Uterus (tissue), 4 donors: ENCODE data around the gene ZNF761. TPM values are rescaled to one million over a fixed set of nuclear protein-coding genes. Genes with fewer than 3 reads are reported as not detected.
"Not testable (repeated sequence)": the region's sequence is repeated elsewhere in the genome, so short reads cannot be mapped to it uniquely, and the experiment has no call there.

Experiments used
- DNase-seq, 2 donors: peaks; one replicate each; pipeline ENCODE4 v3.0.0-alpha.2; 2019 to 2020
- H3K27ac ChIP-seq, 2 donors: fragments of 200-600 bp; sonication (generic); 1 replicate in 1 of 2; 2 replicates in 1 of 2; pipeline ENCODE4 v1.5.1; 2016 to 2018
- H3K27me3 ChIP-seq, 2 donors: fragments of 200-600 bp; sonication (generic); one replicate each; pipeline ENCODE4 v1.5.1; 2018 to 2019; ENCODE audit warnings: control low read depth in 1 of 2
- H3K36me3 ChIP-seq, 2 donors: fragments of 200-600 bp; sonication (generic); one replicate each; pipeline ENCODE4 v1.5.1; 2019; ENCODE audit warnings: control low read depth in 1 of 2
- H3K4me1 ChIP-seq, 2 donors: fragments of 200-600 bp; sonication (generic); one replicate each; pipeline ENCODE4 v1.5.1; 2018 to 2019; ENCODE audit warnings: control low read depth in 1 of 2
- H3K4me3 ChIP-seq, 2 donors: fragments of 200-600 bp; sonication (generic); 1 replicate in 1 of 2; 2 replicates in 1 of 2; pipeline ENCODE4 v1.5.1; 2018 to 2019; ENCODE audit warnings: mild to moderate bottlenecking in 1 of 2
- H3K9me3 ChIP-seq, 2 donors: fragments of 200-600 bp; sonication (generic); one replicate each; pipeline ENCODE4 v1.5.1; 2019; ENCODE audit warnings: control low read depth in 1 of 2
- POLR2A ChIP-seq, 2 donors: fragments of 450-650 bp; IDR thresholded peaks; one replicate each; pipeline ENCODE4 v1.6.1; 2016; ENCODE audit warnings: antibody characterized with exemption in 2 of 2, mild to moderate bottlenecking in 1 of 2, moderate library complexity in 1 of 2
- intact Hi-C: fragments of 100-400 bp; cut with DNase I; formaldehyde crosslinking; loops from one replicate; pipeline ENCODE4 v1.15.1; 2023; ENCODE audit warnings: low total_unique reads
- total RNA-seq, 4 donors: library from RNA; depleted of rRNA in 3 of 4; stranded (reverse); fragments of >200 nt in 3 of 4; gene quantifications; one replicate each; pipeline versions ENCODE4 v1.1.0 to v1.2.4, GENCODE V29; 2014 to 2023
- TF ChIP-seq, protein P1 (sequence below), 4 experiments: fragments of 200-600 bp in 2 of 4; fragments of 450-650 bp in 2 of 4; sonication (generic) in 2 of 4; IDR thresholded peaks; one replicate each; pipeline ENCODE4 v1.5.1; 2016 to 2019; ENCODE audit warnings: antibody characterized with exemption in 4 of 4, mild to moderate bottlenecking in 2 of 4, moderate library complexity in 1 of 4
- donor health status: DM: yes; HTN: yes; CAD: no.

ZNF761 gene
- total RNA-seq, 4 donors from 2014 or later = 4.6 to 16.3 (median 8.8) TPM

DNA sequence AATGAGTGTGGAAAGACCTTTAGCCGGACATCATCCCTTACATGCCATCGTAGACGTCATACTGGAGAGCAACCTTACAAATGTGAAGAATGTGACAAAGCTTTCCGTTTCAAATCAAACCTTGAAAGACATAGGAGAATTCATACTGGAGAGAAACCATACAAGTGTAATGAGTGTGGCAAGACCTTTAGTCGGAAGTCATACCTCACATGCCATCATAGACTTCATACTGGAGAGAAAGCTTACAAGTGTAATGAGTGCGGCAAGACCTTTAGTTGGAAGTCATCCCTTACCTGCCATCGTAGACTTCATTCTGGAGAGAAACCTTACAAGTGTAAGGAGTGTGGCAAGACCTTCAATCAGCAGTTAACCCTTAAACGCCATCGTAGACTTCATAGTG is 24.0 kb downstream of the ZNF761 start:
- Histone ChIP-seq H3K4me1 (no peaks in the 10 kb centered on the region), H3K36me3 (no peaks in the 10 kb centered on the region), H3K27me3 (no peaks in the 10 kb centered on the region), H3K27ac (no peak overlapping the region), H3K4me3 (no peak overlapping the region), H3K9me3 (peaks cover 0 to 8% of the 10 kb centered on the region in 2 donors)
- DNase-seq = no peak
- TF ChIP-seq, protein P1, sequence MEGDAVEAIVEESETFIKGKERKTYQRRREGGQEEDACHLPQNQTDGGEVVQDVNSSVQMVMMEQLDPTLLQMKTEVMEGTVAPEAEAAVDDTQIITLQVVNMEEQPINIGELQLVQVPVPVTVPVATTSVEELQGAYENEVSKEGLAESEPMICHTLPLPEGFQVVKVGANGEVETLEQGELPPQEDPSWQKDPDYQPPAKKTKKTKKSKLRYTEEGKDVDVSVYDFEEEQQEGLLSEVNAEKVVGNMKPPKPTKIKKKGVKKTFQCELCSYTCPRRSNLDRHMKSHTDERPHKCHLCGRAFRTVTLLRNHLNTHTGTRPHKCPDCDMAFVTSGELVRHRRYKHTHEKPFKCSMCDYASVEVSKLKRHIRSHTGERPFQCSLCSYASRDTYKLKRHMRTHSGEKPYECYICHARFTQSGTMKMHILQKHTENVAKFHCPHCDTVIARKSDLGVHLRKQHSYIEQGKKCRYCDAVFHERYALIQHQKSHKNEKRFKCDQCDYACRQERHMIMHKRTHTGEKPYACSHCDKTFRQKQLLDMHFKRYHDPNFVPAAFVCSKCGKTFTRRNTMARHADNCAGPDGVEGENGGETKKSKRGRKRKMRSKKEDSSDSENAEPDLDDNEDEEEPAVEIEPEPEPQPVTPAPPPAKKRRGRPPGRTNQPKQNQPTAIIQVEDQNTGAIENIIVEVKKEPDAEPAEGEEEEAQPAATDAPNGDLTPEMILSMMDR (IDR thresholded peaks at IDR 0.05) = no peak
- TF ChIP-seq POLR2A (IDR thresholded peaks at IDR 0.05) = no peak
- intact Hi-C loops = no loop called here

- DNase-seq, H3K36me3 ChIP-seq, H3K27ac ChIP-seq, H3K4me1 ChIP-seq, H3K27me3 ChIP-seq, H3K4me3 ChIP-seq, intact Hi-C loops, H3K9me3 ChIP-seq: not testable (repeated sequence)
Measured at GRCh38 chr19:53460131-53460721, 28.4 kb downstream of the ZNF761 start.

GRCh38 chr19:53461866-53462265 is 30.1 kb downstream of the ZNF761 start:
- intact Hi-C loops = no loop called here
- H3K9me3 ChIP-seq = no peaks in the 10 kb centered on the region
- TF ChIP-seq, protein P1 (IDR thresholded peaks at IDR 0.05) = no peak
- TF ChIP-seq POLR2A (IDR thresholded peaks at IDR 0.05) = no peak
- no peak overlapping the region for H3K4me3 ChIP-seq
- H3K27ac ChIP-seq = no peak overlapping the region
- no peak for DNase-seq
- peaks cover 0 to 4% of the 10 kb centered on the region in 2 donors for H3K4me1 ChIP-seq
- no peaks in the 10 kb centered on the region for H3K27me3 ChIP-seq
- no peaks in the 10 kb centered on the region for H3K36me3 ChIP-seq

- no peak for TF ChIP-seq POLR2A (IDR thresholded peaks at IDR 0.05)
- TF ChIP-seq, protein P1 (IDR thresholded peaks at IDR 0.05) = no peak
- Histone ChIP-seq H3K4me1 (peaks cover 0 to 6% of the 10 kb centered on the region in 2 donors), H3K27ac (no peak overlapping the region), H3K36me3 (no peaks in the 10 kb centered on the region), H3K9me3 (no peaks in the 10 kb centered on the region), H3K27me3 (no peaks in the 10 kb centered on the region), H3K4me3 (no peak overlapping the region)
- intact Hi-C loops = no loop called here
- no peak for DNase-seq
Measured at GRCh38 chr19:53462861-53463260, 31.1 kb downstream of the ZNF761 start.

DNA sequence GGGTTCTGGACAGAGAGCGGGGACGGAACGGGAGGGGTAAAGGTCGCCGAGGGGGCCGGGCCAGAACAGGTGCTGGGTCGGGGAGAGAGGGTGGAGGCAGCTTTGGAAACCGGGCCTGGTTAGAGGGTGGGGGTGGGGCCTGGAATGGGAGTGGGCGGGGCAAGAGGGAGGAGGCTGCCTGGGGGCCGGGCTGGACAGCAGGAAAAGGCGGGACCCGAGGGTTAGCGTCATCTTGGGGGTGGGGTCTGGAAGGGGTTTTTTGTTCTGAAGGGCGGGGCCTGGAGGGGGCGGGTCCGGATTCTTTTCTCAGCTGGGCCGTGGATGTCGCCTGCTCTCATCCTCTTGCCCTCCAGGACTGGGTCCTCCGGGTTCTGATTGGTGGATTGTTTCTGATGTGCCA is 31.5 kb downstream of the ZNF761 start:
- no peaks in the 10 kb centered on the region for H3K27me3 ChIP-seq
- TF ChIP-seq POLR2A (IDR thresholded peaks at IDR 0.05) = no peak
- TF ChIP-seq, protein P1 (IDR thresholded peaks at IDR 0.05) = no peak
- H3K36me3 ChIP-seq = no peaks in the 10 kb centered on the region
- H3K4me3 ChIP-seq = no peak overlapping the region
- H3K27ac ChIP-seq = no peak overlapping the region
- H3K4me1 ChIP-seq = peaks cover 0 to 6% of the 10 kb centered on the region in 2 donors
- peak; percentile 67 to 71 for DNase-seq
- intact Hi-C loops = no loop called here
- H3K9me3 ChIP-seq = no peaks in the 10 kb centered on the region
